SK-N-SH treated with all-trans-retinoic acid at 6 μM for 48 hours (cell line): ENCODE measurements around the gene CCDC197.

Source experiments
- ATAC-seq: fragments of 200-7000 bp; cut with Tn5 transposase; 3 replicates; pipeline ENCODE4 v1.9.1; 2020; ENCODE audit warnings: mild to moderate bottlenecking, moderate library complexity
- ARNTL ChIP-seq: fragments of 450-650 bp; formaldehyde crosslinking; IDR thresholded peaks from 2 replicates; pipeline ENCODE4 v1.5.0; 2020; ENCODE audit warnings: low read depth, mild to moderate bottlenecking, moderate library complexity, borderline replicate concordance
- BACH2 ChIP-seq: fragments of 250-450 bp; sonication (Bioruptor Pico); IDR thresholded peaks from 2 replicates; pipeline ENCODE4 v1.9.0; 2021; ENCODE audit warnings: mild to moderate bottlenecking, borderline replicate concordance
- ESRRG ChIP-seq: fragments of 250-450 bp; sonication (Bioruptor Pico); IDR thresholded peaks from 2 replicates; pipeline ENCODE4 v1.6.1; 2021; ENCODE audit warnings: mild to moderate bottlenecking
- GLIS3 ChIP-seq: fragments of 250-450 bp; sonication (Bioruptor Pico); IDR thresholded peaks from 2 replicates; pipeline ENCODE4 v1.5.0; 2020; ENCODE audit warnings: mild to moderate bottlenecking, moderate library complexity
- OSR1 ChIP-seq: fragments of 250-450 bp; sonication (Bioruptor Pico); IDR thresholded peaks from 2 replicates; pipeline ENCODE4 v1.8.0; 2022; ENCODE audit warnings: moderate library complexity, mild to moderate bottlenecking, inconsistent platforms
- PPARA ChIP-seq: fragments of 250-450 bp; sonication (Bioruptor Pico); IDR thresholded peaks from 2 replicates; pipeline ENCODE4 v1.5.0; 2020; ENCODE audit warnings: mild to moderate bottlenecking, borderline replicate concordance
- RARB ChIP-seq: fragments of 250-450 bp; sonication (Bioruptor Pico); IDR thresholded peaks from 2 replicates; pipeline ENCODE4 v1.8.0; 2021; ENCODE audit warnings: mild to moderate bottlenecking, moderate library complexity
- SNAI2 ChIP-seq: fragments of 250-450 bp; sonication (Bioruptor Pico); IDR thresholded peaks from 2 replicates; pipeline ENCODE4 v1.5.0; 2020; ENCODE audit warnings: mild to moderate bottlenecking, moderate library complexity
- TCF4 ChIP-seq: fragments of 250-450 bp; sonication (Bioruptor Pico); IDR thresholded peaks from 2 replicates; pipeline ENCODE4 v1.8.0; 2021; ENCODE audit warnings: mild to moderate bottlenecking, moderate library complexity, borderline replicate concordance
- TOX ChIP-seq: fragments of 250-450 bp; sonication (Bioruptor Pico); IDR thresholded peaks from 2 replicates; pipeline ENCODE4 v1.8.0; 2021; ENCODE audit warnings: mild to moderate bottlenecking, moderate library complexity, borderline replicate concordance
- ZC3H10 ChIP-seq: fragments of 250-450 bp; sonication (Bioruptor Pico); IDR thresholded peaks from 2 replicates; pipeline ENCODE4 v1.5.1; 2021; ENCODE audit warnings: mild to moderate bottlenecking, moderate library complexity
- ZFP3 ChIP-seq: fragments of 250-450 bp; sonication (Bioruptor Pico); IDR thresholded peaks from 2 replicates; pipeline ENCODE4 v1.5.0; 2020; ENCODE audit warnings: mild to moderate bottlenecking, moderate library complexity
- ZFP30 ChIP-seq: fragments of 450-650 bp; formaldehyde crosslinking; IDR thresholded peaks from 2 replicates; pipeline ENCODE4 v1.5.0; 2022; ENCODE audit warnings: mild to moderate bottlenecking, moderate library complexity
- ZNF565 ChIP-seq: fragments of 450-650 bp; formaldehyde crosslinking; conservative IDR thresholded peaks from 2 replicates; pipeline ENCODE4 v1.5.0; 2020; ENCODE audit warnings: low read depth, mild to moderate bottlenecking, moderate library complexity
- ZNF70 ChIP-seq: fragments of 450-650 bp; formaldehyde crosslinking; IDR thresholded peaks from 2 replicates; pipeline ENCODE4 v1.5.0; 2020; ENCODE audit warnings: mild to moderate bottlenecking, moderate library complexity
- ZNF8 ChIP-seq: fragments of 450-650 bp; formaldehyde crosslinking; IDR thresholded peaks from 2 replicates; pipeline ENCODE4 v1.5.0; 2020; ENCODE audit warnings: mild to moderate bottlenecking, moderate library complexity
- TF ChIP-seq, protein P1 (sequence below): fragments of 250-450 bp; sonication (Bioruptor Pico); IDR thresholded peaks from 2 replicates; pipeline ENCODE4 v1.8.0; 2020; ENCODE audit warnings: mild to moderate bottlenecking, moderate library complexity, borderline replicate concordance
- TF ChIP-seq, protein P2 (sequence below): fragments of 250-450 bp; sonication (Bioruptor Pico); IDR thresholded peaks from 2 replicates; pipeline ENCODE4 v1.5.1; 2020; ENCODE audit warnings: low read depth, mild to moderate bottlenecking, moderate library complexity
- TF ChIP-seq, protein P3 (sequence below): fragments of 250-450 bp; sonication (Bioruptor Pico); IDR thresholded peaks from 2 replicates; pipeline ENCODE4 v1.5.0; 2020; ENCODE audit warnings: mild to moderate bottlenecking, moderate library complexity
- TF ChIP-seq, protein P4 (sequence below): fragments of 250-450 bp; sonication (Bioruptor Pico); IDR thresholded peaks from 2 replicates; pipeline ENCODE4 v1.8.0; 2021; ENCODE audit warnings: low read depth, mild to moderate bottlenecking, moderate library complexity, borderline replicate concordance

The CCDC197 gene

DNA sequence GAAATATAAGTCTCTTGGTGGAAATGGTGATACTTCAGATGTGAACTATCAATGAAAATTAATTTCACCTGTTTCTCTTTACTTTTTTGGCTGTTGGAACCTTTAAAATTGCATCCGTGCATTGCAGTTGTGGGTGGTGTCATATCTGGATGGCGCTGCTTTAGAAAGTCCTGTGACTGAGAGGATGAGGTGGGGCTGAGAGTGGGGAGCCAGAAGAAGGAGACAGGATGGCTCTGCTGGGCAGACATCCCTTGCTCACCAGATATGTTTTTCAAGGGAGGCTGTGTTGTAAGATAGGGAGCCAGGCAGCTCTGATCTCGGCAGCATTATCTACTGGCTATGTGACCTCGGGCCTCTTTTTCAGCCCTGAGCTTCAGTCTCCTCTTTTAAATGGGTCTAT is 33.4 kb upstream of the CCDC197 start:
- TF ChIP-seq, protein P1, sequence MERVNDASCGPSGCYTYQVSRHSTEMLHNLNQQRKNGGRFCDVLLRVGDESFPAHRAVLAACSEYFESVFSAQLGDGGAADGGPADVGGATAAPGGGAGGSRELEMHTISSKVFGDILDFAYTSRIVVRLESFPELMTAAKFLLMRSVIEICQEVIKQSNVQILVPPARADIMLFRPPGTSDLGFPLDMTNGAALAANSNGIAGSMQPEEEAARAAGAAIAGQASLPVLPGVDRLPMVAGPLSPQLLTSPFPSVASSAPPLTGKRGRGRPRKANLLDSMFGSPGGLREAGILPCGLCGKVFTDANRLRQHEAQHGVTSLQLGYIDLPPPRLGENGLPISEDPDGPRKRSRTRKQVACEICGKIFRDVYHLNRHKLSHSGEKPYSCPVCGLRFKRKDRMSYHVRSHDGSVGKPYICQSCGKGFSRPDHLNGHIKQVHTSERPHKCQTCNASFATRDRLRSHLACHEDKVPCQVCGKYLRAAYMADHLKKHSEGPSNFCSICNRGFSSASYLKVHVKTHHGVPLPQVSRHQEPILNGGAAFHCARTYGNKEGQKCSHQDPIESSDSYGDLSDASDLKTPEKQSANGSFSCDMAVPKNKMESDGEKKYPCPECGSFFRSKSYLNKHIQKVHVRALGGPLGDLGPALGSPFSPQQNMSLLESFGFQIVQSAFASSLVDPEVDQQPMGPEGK (CRISPR knock-in tag): no peak
- TF ChIP-seq TOX (CRISPR knock-in tag) (no peak), ZFP3 (CRISPR knock-in tag) (no peak), ESRRG (no peak), TCF4 (CRISPR knock-in tag) (no peak), OSR1 (CRISPR knock-in tag) (no peak), RARB (CRISPR knock-in tag) (no peak), PPARA (CRISPR knock-in tag) (no peak), BACH2 (CRISPR knock-in tag) (no peak)
- TF ChIP-seq, protein P2, sequence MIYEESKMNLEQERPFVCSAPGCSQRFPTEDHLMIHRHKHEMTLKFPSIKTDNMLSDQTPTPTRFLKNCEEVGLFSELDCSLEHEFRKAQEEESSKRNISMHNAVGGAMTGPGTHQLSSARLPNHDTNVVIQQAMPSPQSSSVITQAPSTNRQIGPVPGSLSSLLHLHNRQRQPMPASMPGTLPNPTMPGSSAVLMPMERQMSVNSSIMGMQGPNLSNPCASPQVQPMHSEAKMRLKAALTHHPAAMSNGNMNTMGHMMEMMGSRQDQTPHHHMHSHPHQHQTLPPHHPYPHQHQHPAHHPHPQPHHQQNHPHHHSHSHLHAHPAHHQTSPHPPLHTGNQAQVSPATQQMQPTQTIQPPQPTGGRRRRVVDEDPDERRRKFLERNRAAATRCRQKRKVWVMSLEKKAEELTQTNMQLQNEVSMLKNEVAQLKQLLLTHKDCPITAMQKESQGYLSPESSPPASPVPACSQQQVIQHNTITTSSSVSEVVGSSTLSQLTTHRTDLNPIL (CRISPR knock-in tag): no peak
- TF ChIP-seq, protein P3, sequence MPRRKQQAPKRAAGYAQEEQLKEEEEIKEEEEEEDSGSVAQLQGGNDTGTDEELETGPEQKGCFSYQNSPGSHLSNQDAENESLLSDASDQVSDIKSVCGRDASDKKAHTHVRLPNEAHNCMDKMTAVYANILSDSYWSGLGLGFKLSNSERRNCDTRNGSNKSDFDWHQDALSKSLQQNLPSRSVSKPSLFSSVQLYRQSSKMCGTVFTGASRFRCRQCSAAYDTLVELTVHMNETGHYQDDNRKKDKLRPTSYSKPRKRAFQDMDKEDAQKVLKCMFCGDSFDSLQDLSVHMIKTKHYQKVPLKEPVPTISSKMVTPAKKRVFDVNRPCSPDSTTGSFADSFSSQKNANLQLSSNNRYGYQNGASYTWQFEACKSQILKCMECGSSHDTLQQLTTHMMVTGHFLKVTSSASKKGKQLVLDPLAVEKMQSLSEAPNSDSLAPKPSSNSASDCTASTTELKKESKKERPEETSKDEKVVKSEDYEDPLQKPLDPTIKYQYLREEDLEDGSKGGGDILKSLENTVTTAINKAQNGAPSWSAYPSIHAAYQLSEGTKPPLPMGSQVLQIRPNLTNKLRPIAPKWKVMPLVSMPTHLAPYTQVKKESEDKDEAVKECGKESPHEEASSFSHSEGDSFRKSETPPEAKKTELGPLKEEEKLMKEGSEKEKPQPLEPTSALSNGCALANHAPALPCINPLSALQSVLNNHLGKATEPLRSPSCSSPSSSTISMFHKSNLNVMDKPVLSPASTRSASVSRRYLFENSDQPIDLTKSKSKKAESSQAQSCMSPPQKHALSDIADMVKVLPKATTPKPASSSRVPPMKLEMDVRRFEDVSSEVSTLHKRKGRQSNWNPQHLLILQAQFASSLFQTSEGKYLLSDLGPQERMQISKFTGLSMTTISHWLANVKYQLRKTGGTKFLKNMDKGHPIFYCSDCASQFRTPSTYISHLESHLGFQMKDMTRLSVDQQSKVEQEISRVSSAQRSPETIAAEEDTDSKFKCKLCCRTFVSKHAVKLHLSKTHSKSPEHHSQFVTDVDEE (CRISPR knock-in tag): no peak
- TF ChIP-seq, protein P4, sequence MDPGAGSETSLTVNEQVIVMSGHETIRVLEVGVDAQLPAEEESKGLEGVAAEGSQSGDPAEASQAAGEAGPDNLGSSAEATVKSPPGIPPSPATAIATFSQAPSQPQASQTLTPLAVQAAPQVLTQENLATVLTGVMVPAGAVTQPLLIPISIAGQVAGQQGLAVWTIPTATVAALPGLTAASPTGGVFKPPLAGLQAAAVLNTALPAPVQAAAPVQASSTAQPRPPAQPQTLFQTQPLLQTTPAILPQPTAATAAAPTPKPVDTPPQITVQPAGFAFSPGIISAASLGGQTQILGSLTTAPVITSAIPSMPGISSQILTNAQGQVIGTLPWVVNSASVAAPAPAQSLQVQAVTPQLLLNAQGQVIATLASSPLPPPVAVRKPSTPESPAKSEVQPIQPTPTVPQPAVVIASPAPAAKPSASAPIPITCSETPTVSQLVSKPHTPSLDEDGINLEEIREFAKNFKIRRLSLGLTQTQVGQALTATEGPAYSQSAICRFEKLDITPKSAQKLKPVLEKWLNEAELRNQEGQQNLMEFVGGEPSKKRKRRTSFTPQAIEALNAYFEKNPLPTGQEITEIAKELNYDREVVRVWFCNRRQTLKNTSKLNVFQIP (CRISPR knock-in tag): no peak
- TF ChIP-seq, all 23 proteins: peak for 0
- no peak for ATAC-seq

DNA sequence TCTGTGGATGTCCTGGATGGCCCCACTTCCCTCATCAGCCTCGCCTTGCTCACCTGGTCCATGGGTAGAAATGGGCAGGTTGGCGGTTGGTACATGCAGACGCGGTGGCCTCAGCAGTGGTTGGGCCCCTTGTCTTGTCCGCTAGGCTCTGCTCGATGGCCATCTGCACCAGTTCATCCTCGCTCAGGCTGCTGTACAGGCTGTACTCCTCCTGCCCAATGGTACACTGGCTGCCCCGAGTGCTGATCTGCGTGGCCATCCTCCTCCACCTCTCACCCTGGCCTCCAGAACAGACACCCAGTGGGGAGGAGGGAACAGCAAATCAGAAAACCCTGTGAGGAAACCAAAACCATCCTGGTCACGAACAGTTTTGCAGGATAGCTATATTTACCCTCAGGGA is 32.8 kb upstream of the CCDC197 start:
- TF ChIP-seq SNAI2 (CRISPR knock-in tag): no peak
- TF ChIP-seq, protein P2 (CRISPR knock-in tag): no peak
- TF ChIP-seq PPARA (CRISPR knock-in tag): no peak
- no peak for TF ChIP-seq RARB (CRISPR knock-in tag)
- TF ChIP-seq, protein P3 (CRISPR knock-in tag): no peak
- no peak for TF ChIP-seq ZNF70
- no peak for TF ChIP-seq OSR1 (CRISPR knock-in tag)
- TF ChIP-seq TOX (CRISPR knock-in tag): no peak
- no peak for TF ChIP-seq ZNF565 (CRISPR knock-in tag)
- no peak for TF ChIP-seq ZC3H10 (CRISPR knock-in tag)
- no peak for TF ChIP-seq BACH2 (CRISPR knock-in tag)
- no peak for TF ChIP-seq GLIS3 (CRISPR knock-in tag)
- TF ChIP-seq ZFP3 (CRISPR knock-in tag): no peak
- TF ChIP-seq, protein P4 (CRISPR knock-in tag): no peak
- no peak for TF ChIP-seq ESRRG
- TF ChIP-seq TCF4 (CRISPR knock-in tag): no peak
- no peak for TF ChIP-seq ZNF8 (CRISPR knock-in tag)
- TF ChIP-seq ZFP30 (CRISPR knock-in tag): no peak
- TF ChIP-seq, protein P1 (CRISPR knock-in tag): no peak
- TF ChIP-seq ARNTL (CRISPR knock-in tag): no peak
- ATAC-seq: no peak
